GM12878 (cell line): ENCODE results near the gene SORBS1. TPM values are rescaled to one million over a fixed set of nuclear protein-coding genes. Genes with fewer than 3 reads are reported as not detected.

Experiments used
- BHLHE40 ChIP-seq, 2 experiments: fragments of 450-650 bp in 1 of 2; IDR thresholded peaks; 2 replicates each; pipeline ENCODE4 v1.6.1; 2011 to 2017; ENCODE audit warnings: low read depth in 2 of 2, borderline replicate concordance in 1 of 2, improper control_type of control experiment in 1 of 2, low read length in 1 of 2, mild to moderate bottlenecking in 1 of 2
- CBFB ChIP-seq: IDR thresholded peaks from 2 replicates; pipeline ENCODE4 v1.6.1; 2016; ENCODE audit warnings: antibody characterized with exemption, low read depth
- CEBPZ ChIP-seq: fragments of 150-350 bp; IDR thresholded peaks from 2 replicates; pipeline ENCODE4 v1.6.1; 2016; ENCODE audit warnings: low read depth, low read length
- CREM ChIP-seq: IDR thresholded peaks from 2 replicates; pipeline ENCODE4 v1.6.1; 2014; ENCODE audit warnings: antibody characterized with exemption, low read depth
- DPF2 ChIP-seq: fragments of 450-650 bp; IDR thresholded peaks from 2 replicates; pipeline ENCODE4 v1.6.1; 2017; ENCODE audit warnings: mild to moderate bottlenecking
- EGR1 ChIP-seq, 2 experiments: IDR thresholded peaks; 1 replicate in 1 of 2; 2 replicates in 1 of 2; pipeline ENCODE4 v1.6.1; 2011 to 2012; ENCODE audit warnings: low read depth in 2 of 2, low read length in 2 of 2, borderline replicate concordance in 1 of 2, mild to moderate bottlenecking in 1 of 2, moderate library complexity in 1 of 2
- FOXM1 ChIP-seq: IDR thresholded peaks from 2 replicates; pipeline ENCODE4 v1.6.1; 2012; ENCODE audit warnings: low read depth, mild to moderate bottlenecking, inconsistent platforms, low read length, moderate library complexity
- GABPA ChIP-seq: IDR thresholded peaks from 2 replicates; pipeline ENCODE4 v1.6.1; 2014; ENCODE audit warnings: antibody characterized with exemption, low read depth, mild to moderate bottlenecking, inconsistent platforms
- HSF1 ChIP-seq: fragments of 150-350 bp; IDR thresholded peaks from 2 replicates; pipeline ENCODE4 v1.6.1; 2014; ENCODE audit warnings: mild to moderate bottlenecking, low read depth, low read length
- IKZF1 ChIP-seq: fragments of 450-650 bp; conservative IDR thresholded peaks from 2 replicates; pipeline ENCODE4 v1.6.1; 2017; ENCODE audit warnings: antibody characterized with exemption, mild to moderate bottlenecking
- KAT2A ChIP-seq: conservative IDR thresholded peaks from 2 replicates; pipeline ENCODE4 v1.6.1; 2011; ENCODE audit warnings: low read depth, low read length; ENCODE audit not compliant: control insufficient read depth
- MAX ChIP-seq: IDR thresholded peaks from 2 replicates; pipeline ENCODE4 v1.6.1; 2012; ENCODE audit warnings: low read depth, low read length, improper control_type of control experiment
- MTA3 ChIP-seq: IDR thresholded peaks from 2 replicates; pipeline ENCODE4 v1.6.1; 2012; ENCODE audit warnings: low read length, inconsistent platforms, borderline replicate concordance
- MXI1 ChIP-seq: fragments of 150-350 bp; IDR thresholded peaks from 2 replicates; pipeline ENCODE4 v1.6.1; 2011; ENCODE audit warnings: low read depth, mild to moderate bottlenecking, inconsistent platforms, low read length, improper control_type of control experiment
- RAD21 ChIP-seq: IDR thresholded peaks from 2 replicates; pipeline ENCODE4 v1.6.1; 2011; ENCODE audit warnings: mild to moderate bottlenecking, low read depth, low read length, moderate library complexity; ENCODE audit not compliant: insufficient read depth
- SIN3A ChIP-seq: IDR thresholded peaks from 2 replicates; pipeline ENCODE4 v1.6.1; 2012; ENCODE audit warnings: low read depth, low read length, improper control_type of control experiment
- SMAD5 ChIP-seq: IDR thresholded peaks from 2 replicates; pipeline ENCODE4 v1.6.1; 2016; ENCODE audit warnings: antibody characterized with exemption, low read depth
- STAT1 ChIP-seq: fragments of 450-650 bp; conservative IDR thresholded peaks from 2 replicates; pipeline ENCODE4 v1.6.1; 2014; ENCODE audit warnings: antibody characterized with exemption, mild to moderate bottlenecking
- USF2 ChIP-seq: IDR thresholded peaks from 2 replicates; pipeline ENCODE4 v1.6.1; 2011; ENCODE audit warnings: low read depth, low read length, improper control_type of control experiment, borderline replicate concordance
- YY1 ChIP-seq: IDR thresholded peaks from 2 replicates; pipeline ENCODE4 v1.6.1; 2011; ENCODE audit warnings: low read depth, mild to moderate bottlenecking, low read length
- ZNF207 ChIP-seq: fragments of 450-650 bp; IDR thresholded peaks from 2 replicates; pipeline ENCODE4 v1.6.1; 2014; ENCODE audit warnings: antibody characterized with exemption, mild to moderate bottlenecking, borderline replicate concordance
- polyA plus RNA-seq, 11 experiments: library from polyadenylated mRNA; depleted of rRNA in 4 of 11; unstranded in 6 of 11; stranded (reverse) in 5 of 11; fragments of >200 nt; fragmentation: Nextera tagmentation in 4 of 11; fragmentation: Illumina TruSeq in 1 of 11; extraction: Ambion mirVana in 4 of 11; extraction: Trizol in 1 of 11; gene quantifications; 1 replicate in 1 of 11; 2 replicates in 10 of 11; pipeline versions ENCODE4 v1.2.1 to v1.2.3, GENCODE V29; 2011 to 2016; ENCODE audit warnings: inconsistent platforms in 2 of 11, missing spikeins in 2 of 11, low read depth in 1 of 11
- total RNA-seq, 4 experiments: library from RNA; depleted of rRNA in 3 of 4; stranded (reverse); fragments of >200 nt in 3 of 4; fragmentation: Illumina TruSeq in 1 of 4; extraction: Trizol in 1 of 4; gene quantifications; 2 replicates each; pipeline versions ENCODE4 v1.2.1 to v1.2.3, GENCODE V29; 2013 to 2021

SORBS1 gene
- total and polyA plus RNA-seq, 10 of the 15 experiments (the other 5 are each of a cell fraction or from before 2014, with no cell fraction given), result 0.13 to 0.75 (median 0.39) TPM

- TF ChIP-seq USF2 (no peak), STAT1 (0 out of 2 replicates have a peak, but pooled peaks have one; percentile 71), ZNF207 (0 out of 2 replicates have a peak, but pooled peaks have one; percentile 62), RAD21 (no peak), BHLHE40 (IDR thresholded peaks at IDR 0.05; ENCODE audit: borderline replicate concordance in 1 of 2, low read depth in 2 of 2, low read length in 1 of 2) (peak in 1 of 2 experiments; percentile 64; a peak in 1 of 4 replicates), CEBPZ (no peak), MTA3 (no peak), CBFB (no peak), GABPA (no peak), MXI1 (peak; percentile 25; the same call in 1 of the 2 replicates), HSF1 (no peak), CREM (no peak), EGR1 (IDR thresholded peaks at IDR 0.05; ENCODE audit: borderline replicate concordance in 1 of 2, low read depth in 2 of 2, low read length in 2 of 2) (peak in 1 of 2 experiments; percentile 92; a peak in 2 of 3 replicates), SMAD5 (0 out of 2 replicates have a peak, but pooled peaks have one; percentile 52), MAX (peak; percentile 81), FOXM1 (no peak), KAT2A (no peak), SIN3A (peak; percentile 73), DPF2 (peak; percentile 89), YY1 (peak; percentile 61; the same call in 1 of the 2 replicates), IKZF1 (peak; percentile 87)
Observed at GRCh38 chr10:95290461-95291364, 270.5 kb downstream of the SORBS1 start, which contains the start of gene PDLIM1 (continued).
